NCI-H226 (cell line): Measurements from ENCODE around the gene CTNNA2.
A peak's percentile ranks its signal among the peaks of the same experiment; 100 is the strongest.
"Not testable (repeated sequence)": the region's sequence is repeated elsewhere in the genome, so short reads cannot be mapped to it uniquely, and the experiment has no call there.

ENCODE experiments used
- DNase-seq: peaks from one replicate; pipeline ENCODE4 v3.0.0-alpha.2; 2015

CTNNA2 gene

DNA sequence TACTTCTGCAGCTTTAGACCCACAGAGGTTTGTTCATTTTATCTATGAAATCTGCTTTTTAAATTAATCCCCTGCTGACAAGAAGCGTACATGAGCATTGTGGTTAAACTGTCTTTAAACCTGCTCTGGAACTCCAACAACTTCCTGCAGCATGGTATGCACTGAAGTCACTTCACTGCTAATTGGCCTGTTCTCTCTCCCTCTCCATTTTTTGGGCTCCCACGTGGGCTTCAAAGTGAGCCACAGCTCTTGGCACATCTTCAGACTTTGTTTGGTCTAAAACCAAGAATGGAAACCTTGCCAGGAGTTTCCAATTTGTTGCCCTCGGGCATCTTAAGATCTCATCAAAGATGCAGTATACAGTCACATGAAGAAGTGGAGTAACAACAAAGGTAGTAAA, 480.3 kb downstream of the CTNNA2 start:
- no peak for DNase-seq

GRCh38 chr2:79994161-79994560, 481.3 kb downstream of the CTNNA2 start:
- DNase-seq = no peak

GRCh38 chr2:79994965-79995364, 482.1 kb downstream of the CTNNA2 start:
- DNase-seq = no peak

DNA sequence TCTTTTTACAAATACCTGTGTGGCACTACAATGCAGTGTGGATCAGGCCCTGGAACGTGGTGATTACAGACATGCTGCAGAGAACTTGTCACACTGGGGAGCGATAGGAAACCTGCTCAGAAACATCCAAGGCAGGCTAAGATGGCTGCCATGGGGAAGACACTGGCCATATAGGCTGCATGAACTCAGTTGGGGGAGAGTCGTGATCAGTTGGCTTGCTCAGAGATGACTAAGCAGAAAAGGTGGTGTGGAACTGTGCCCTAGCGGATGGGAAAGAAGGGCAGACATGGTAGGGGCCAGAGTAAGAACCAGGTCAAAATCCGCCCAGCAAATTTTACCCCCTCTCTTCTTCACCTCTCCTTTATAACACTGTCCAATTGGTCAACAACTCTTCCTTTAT, 483.9 kb downstream of the CTNNA2 start:
- DNase-seq = no peak

DNA sequence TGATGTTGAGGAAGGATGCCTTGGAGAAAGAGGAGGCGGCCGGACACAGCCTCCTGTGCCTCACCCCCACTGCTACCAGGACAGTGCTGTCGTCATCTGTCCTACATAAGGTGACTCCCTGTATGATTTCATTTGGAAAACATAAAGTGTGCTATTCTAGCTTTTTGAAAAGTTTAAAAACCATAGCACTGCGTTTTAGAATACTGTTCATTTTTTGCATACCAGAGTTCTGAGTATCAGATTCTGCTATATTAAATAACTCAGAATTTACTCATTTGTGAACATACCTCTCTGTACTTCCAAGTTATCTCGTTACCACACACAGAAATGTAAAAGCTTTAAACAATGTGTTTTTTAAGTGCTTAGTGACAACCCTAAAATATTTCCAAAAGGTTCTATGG, 488.9 kb downstream of the CTNNA2 start:
- DNase-seq = peak; percentile 9

DNA sequence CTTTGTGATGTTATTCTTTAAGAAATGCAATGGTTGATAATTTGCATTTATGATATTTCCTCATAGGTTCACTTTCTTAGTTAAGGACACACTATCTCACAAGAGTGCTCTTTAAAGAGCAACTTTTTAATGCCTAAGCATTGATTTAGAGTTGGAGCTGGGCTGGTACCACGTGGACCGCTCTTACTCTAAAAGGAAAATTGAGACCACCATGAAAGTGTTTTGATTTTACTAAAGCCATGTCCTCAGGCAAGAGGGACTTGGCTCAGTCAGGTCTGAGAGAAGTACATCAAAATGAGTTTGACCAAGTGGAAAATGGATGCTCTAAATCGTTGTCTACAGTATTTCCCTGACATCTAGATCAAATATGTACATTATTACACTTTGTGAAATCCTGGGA, 489.3 kb downstream of the CTNNA2 start:
- no peak for DNase-seq

GRCh38 chr2:80002568-80003157, 489.8 kb downstream of the CTNNA2 start:
- DNase-seq = no peak

- no peak for DNase-seq
These were observed 495.1 kb downstream of the CTNNA2 start for GRCh38 chr2:80007777-80008503.

DNA sequence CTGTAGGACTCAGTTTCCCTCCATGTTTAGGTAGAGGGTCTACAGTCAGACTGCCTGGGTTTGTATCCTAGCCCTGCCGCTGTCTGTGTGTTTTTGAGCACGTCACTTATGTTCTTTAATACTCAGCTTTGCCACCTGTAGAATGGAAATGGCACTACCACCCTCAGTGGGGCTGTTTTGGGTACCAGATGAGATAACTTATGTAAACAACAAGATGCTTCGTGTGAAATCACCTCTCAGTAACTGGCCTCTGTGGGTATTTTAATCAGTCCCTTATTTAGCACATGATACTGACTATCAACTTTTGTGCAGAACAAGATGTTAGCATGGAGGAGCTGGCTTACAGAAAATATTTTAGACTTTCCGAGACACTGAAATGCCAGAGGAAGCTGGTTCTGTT, 495.7 kb downstream of the CTNNA2 start:
- DNase-seq = no peak

GRCh38 chr2:80009211-80009610, 496.4 kb downstream of the CTNNA2 start:
- DNase-seq = no peak

GRCh38 chr2:80012061-80012460, 499.2 kb downstream of the CTNNA2 start:
- no peak for DNase-seq

- DNase-seq = no peak
These were observed 501.8 kb downstream of the CTNNA2 start for GRCh38 chr2:80014637-80015036.

DNA sequence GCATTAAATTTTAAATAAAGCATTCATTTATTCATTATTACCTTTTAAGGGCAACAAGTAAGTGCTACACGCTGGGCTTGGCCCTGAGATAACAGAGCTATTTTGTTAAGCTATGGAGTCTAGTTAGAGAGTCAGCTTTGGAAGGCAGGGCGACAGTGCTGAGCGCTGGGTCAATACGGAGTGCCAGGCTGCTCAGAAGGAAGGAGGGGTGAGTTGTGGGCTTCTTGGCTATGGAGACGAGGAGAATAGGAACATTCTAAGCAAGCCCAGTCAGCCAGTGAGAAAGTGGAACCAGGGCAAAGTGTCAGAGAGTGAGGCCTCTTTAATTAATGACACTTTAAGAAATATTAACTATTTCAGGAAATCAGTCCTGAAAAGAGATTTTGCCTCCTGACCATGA, 503.3 kb downstream of the CTNNA2 start:
- DNase-seq = no peak

DNA sequence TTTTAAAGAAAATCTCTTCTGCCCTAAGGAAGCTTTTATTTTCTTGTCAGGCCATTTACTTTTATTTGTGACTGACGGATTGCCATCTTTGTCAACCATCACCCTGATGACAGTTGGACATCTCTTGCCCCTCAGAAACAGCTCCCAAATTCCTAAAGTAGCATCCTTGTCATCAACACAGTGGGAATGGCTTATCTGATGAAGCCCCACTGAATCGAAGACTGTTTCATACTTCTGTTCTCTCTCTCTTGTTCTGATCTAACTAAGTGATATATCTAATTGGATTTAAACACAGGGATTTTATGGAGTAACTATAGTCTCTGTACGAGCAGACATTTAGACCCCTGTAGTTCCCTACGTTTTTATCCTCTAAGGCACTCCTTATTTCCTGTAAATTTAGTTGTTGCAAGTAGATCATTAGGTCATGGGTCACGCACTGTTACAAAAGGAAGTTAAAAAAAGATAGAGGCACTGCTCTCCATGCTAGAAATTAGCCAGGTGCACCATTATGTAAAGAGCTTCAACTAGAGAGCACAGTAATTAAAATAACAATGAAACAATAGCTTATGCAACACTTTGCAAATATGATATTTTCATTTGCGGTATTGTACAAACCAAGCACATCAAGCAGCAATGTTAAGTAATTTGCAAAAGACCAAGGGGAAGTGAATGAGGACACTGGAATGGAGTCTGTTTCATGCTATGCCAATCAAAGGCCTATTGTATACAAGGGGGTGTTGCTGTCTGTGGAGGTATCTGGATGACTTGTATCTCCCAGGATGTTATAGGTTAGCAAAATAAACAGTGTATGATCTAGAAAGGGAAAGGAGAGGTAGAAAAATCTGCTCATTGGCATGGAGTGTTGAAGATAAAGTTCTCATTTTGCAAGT, 507.0 kb downstream of the CTNNA2 start:
- DNase-seq = no peak

GRCh38 chr2:80022018-80022417, 509.2 kb downstream of the CTNNA2 start:
- DNase-seq = no peak

DNA sequence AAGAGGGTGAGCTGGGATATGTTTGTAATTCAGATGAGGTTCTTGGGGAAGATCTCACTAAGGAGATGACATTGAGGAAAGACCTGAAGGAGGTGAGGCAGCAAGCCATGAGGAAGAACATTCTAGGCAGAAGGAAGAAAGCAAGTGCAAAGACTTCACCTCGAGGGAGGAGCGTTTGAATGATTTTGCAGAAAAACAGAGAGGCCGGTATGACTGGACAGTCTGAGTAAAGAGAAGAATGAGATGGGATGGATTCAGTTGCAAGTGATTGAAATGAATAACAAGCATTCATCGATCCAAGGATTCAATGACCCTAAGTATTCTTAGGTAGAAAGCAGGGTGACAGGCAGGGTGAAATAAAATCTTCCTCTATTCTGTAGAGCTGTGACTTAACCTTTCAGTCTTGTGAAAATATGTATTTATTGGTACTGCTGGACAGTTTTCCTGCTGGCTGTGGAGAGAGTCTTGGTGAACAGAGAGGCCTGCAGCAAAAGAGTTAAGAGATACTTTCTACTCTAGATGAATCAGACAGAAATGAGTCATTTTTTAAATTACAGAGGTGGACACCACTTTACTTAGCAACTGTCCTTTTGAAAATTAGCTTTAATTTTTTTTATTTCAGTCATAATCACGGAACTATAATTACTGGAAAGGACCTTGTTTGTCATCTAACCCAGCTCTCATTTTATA, 513.3 kb downstream of the CTNNA2 start:
- DNase-seq = no peak

- no peak for DNase-seq
These were observed 515.2 kb downstream of the CTNNA2 start for GRCh38 chr2:80028051-80028450.

DNA sequence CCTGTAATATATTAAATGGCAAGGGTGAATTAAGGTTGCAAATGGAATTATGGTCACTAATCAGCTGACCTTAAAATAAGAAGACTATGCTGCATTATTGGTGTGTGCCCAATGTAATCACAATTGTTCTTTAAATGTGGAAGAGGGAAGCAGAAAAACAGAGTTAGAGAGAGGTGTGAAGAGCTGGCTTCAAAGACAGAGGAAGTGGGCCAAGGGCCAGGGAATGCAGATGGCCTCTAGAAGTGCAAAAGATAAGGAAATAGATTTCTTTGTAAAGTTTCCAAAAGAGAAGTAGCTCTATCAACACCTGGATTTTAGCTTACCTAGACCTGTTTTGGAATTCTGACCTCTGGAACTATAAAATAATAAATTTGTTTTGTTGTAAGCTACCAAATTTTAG, 515.7 kb downstream of the CTNNA2 start:
- DNase-seq = no peak

DNA sequence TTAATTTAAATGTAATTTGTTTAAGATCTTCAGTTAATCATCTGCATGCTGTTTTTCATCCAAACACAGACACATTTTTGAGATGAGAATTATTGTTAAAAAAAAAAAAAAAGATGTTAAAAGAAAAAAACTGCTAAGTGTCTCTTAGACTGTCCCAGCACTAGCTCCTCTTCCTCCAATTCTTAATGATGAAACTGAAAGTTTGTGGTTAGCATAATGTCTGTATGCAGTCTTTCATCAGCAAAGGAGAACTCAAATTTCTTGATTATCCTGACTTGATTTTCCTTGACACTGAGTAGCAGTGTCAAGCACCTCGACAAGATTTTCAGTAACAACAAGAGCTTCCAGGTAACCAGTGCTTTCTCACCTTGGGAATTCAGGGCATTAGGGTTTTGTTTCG, 517.3 kb downstream of the CTNNA2 start:
- no peak for DNase-seq

GRCh38 chr2:80032684-80033083, 519.8 kb downstream of the CTNNA2 start:
- DNase-seq = not testable (repeated sequence)

DNA sequence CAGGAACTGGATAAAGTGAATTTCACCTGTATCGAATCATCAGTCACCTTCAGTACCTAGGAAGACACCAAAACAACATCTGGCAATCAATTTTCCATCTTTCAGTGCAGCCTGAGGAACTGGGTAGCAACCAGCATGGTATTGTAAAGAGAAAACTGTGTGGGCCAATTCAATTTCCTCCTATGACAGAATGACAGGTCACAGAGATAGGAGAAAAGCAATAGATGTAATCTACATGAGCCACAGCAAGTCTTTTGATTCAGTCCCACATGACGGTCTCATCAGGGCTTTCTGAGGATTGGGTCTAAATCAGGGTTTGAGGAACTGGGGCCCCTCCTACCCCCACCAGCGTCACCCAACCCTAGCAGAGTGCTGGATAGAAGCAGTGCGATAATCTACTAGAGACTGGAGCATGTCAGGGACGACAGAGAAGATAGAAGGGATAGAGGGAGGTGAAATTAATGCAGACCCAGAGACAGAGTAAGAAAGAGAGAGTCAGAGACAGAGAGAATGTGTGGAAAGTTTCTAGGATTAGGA, 523.0 kb downstream of the CTNNA2 start:
- no peak for DNase-seq

DNA sequence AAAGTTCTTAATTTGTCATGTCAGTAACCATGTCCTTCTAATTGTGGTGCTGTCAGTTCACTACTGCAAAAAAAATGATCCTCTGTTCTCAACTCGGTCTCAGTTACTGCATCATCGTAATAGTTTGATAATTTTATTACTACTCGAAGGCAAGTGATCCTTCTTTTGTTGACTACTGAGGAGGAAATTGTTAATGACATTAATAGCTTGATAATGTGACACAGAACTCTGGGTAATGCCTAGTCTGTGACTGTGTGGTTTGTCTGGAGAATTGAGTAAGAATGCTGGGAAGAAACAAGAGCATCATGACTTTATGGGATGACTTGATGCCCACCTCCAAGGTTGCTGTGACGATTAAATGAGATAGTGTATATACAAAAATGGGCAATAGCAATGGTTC, 524.5 kb downstream of the CTNNA2 start:
- no peak for DNase-seq

GRCh38 chr2:80040226-80040625, 527.4 kb downstream of the CTNNA2 start:
- no peak for DNase-seq
